PFSK-1 (cell line): Measurements from ENCODE around the gene ATG9B.

ENCODE experiments used
- FOXP2 ChIP-seq: optimal IDR thresholded peaks from 2 replicates; pipeline ENCODE3; 2011; ENCODE audit warnings: borderline replicate concordance, control low read depth, inconsistent platforms; ENCODE audit not compliant: insufficient read depth; ENCODE audit errors: extremely low read length, extremely low read depth
- POLR2AphosphoS5 ChIP-seq: IDR thresholded peaks from 2 replicates; pipeline ENCODE4 v1.6.1; 2012; ENCODE audit warnings: low read depth, mild to moderate bottlenecking, control low read depth, low read length, moderate library complexity
- REST ChIP-seq, 2 experiments: IDR thresholded peaks; 2 replicates each; pipeline versions ENCODE4 v1.6.1 to v1.8.0; 2011 to 2012; ENCODE audit warnings: low read depth in 2 of 2, low read length in 2 of 2, control low read depth in 1 of 2, inconsistent platforms in 1 of 2, mild to moderate bottlenecking in 1 of 2, moderate library complexity in 1 of 2; ENCODE audit not compliant: insufficient read depth in 1 of 2
- SIN3A ChIP-seq: IDR thresholded peaks from 2 replicates; pipeline ENCODE4 v1.6.1; 2012; ENCODE audit warnings: mild to moderate bottlenecking, low read length, moderate library complexity, borderline replicate concordance; ENCODE audit not compliant: insufficient read depth
- TAF1 ChIP-seq: IDR thresholded peaks from 2 replicates; pipeline ENCODE4 v1.6.1; 2012; ENCODE audit warnings: low read length, control low read depth, borderline replicate concordance; ENCODE audit not compliant: insufficient read depth

The ATG9B gene

GRCh38 chr7:151047976-151048815 lies 23.9 kb upstream of the ATG9B start, which contains the start of gene ASIC3:
Gene ASIC3 (plus strand): TSS chr7:151048531. CDS start chr7:151048886, 355 bp downstream.
- TF ChIP-seq SIN3A (no peak), POLR2AphosphoS5 (no peak), TAF1 (no peak), FOXP2 (no peak), REST (IDR thresholded peaks at IDR 0.05; ENCODE audit: insufficient read depth in 1 of 2, low read depth in 2 of 2, low read length in 2 of 2) (no peak)

- TF ChIP-seq REST (IDR thresholded peaks at IDR 0.05; ENCODE audit: insufficient read depth in 1 of 2, low read depth in 2 of 2, low read length in 2 of 2) (no peak), FOXP2 (no peak), TAF1 (no peak), POLR2AphosphoS5 (no peak), SIN3A (no peak)
Measured at GRCh38 chr7:151046603-151047573, 22.6 kb upstream of the ATG9B start.

GRCh38 chr7:151045967-151046366 lies 21.7 kb upstream of the ATG9B start:
- TF ChIP-seq REST (IDR thresholded peaks at IDR 0.05; ENCODE audit: insufficient read depth in 1 of 2, low read depth in 2 of 2, low read length in 2 of 2), result no peak
- no peak for TF ChIP-seq POLR2AphosphoS5
- no peak for TF ChIP-seq FOXP2
- no peak for TF ChIP-seq TAF1
- no peak for TF ChIP-seq SIN3A

GRCh38 chr7:151045262-151045661 lies 21.0 kb upstream of the ATG9B start:
- TF ChIP-seq REST (IDR thresholded peaks at IDR 0.05; ENCODE audit: insufficient read depth in 1 of 2, low read depth in 2 of 2, low read length in 2 of 2) (no peak), POLR2AphosphoS5 (no peak), FOXP2 (no peak), SIN3A (no peak)
